ENCODE results near the gene STK39.

GRCh38 chr2:168171059-168171762 is 76.2 kb downstream of the STK39 start:
- TF ChIP-seq CTCF (IDR thresholded peaks at IDR 0.05; ENCODE audit: low read depth, low read length, poor library complexity, severe bottlenecking) = no peak
- TF ChIP-seq EZH2phosphoT487 (IDR thresholded peaks at IDR 0.05; ENCODE audit: borderline replicate concordance, low read length) = no peak
